HEK293T (cell line): ENCODE data around the gene ARMC9.

Experiments
- CTCF ChIA-PET: fragments of 350-600 bp; formaldehyde crosslinking; extraction: SDS; loops from one replicate; lab custom pipeline; 2021; ENCODE audit warnings: antibody characterized with exemption, inconsistent platforms; lab: Yijun Ruan, JAX
- POLR2A ChIA-PET: fragments of 350-600 bp; formaldehyde crosslinking; extraction: SDS; loops from one replicate; lab custom pipeline; 2020; ENCODE audit warnings: antibody characterized with exemption, inconsistent platforms; lab: Yijun Ruan, JAX
- DNase-seq: peaks from one replicate; pipeline ENCODE4 v3.0.0; 2012; ENCODE audit warnings: mixed read lengths; ENCODE audit errors: extremely low spot score
- ARNT ChIP-seq: fragments of 450-650 bp; IDR thresholded peaks from 2 replicates; pipeline ENCODE4 v1.6.1; 2017; ENCODE audit warnings: mild to moderate bottlenecking
- BHLHE40 ChIP-seq: fragments of 450-650 bp; IDR thresholded peaks from 2 replicates; pipeline ENCODE4 v1.6.1; 2016; ENCODE audit warnings: mild to moderate bottlenecking, moderate library complexity, borderline replicate concordance
- CTBP1 ChIP-seq: fragments of 450-650 bp; IDR thresholded peaks from 2 replicates; pipeline ENCODE4 v1.6.1; 2016; ENCODE audit warnings: borderline replicate concordance
- ELF4 ChIP-seq: fragments of 450-650 bp; IDR thresholded peaks from 2 replicates; pipeline ENCODE4 v1.6.1; 2017; ENCODE audit warnings: antibody characterized with exemption
- FOXA1 ChIP-seq: fragments of 450-650 bp; IDR thresholded peaks from 2 replicates; pipeline ENCODE4 v1.6.1; 2016; ENCODE audit warnings: mild to moderate bottlenecking
- FOXK2 ChIP-seq: fragments of 450-650 bp; IDR thresholded peaks from 2 replicates; pipeline ENCODE4 v1.6.1; 2016; ENCODE audit warnings: mild to moderate bottlenecking
- FOXM1 ChIP-seq: fragments of 450-650 bp; IDR thresholded peaks from 2 replicates; pipeline ENCODE4 v1.6.1; 2017; ENCODE audit warnings: mild to moderate bottlenecking, borderline replicate concordance
- HDGF ChIP-seq: fragments of 450-650 bp; IDR thresholded peaks from 2 replicates; pipeline ENCODE4 v1.6.1; 2017; ENCODE audit warnings: antibody characterized with exemption, borderline replicate concordance
- L3MBTL2 ChIP-seq: fragments of 450-650 bp; conservative IDR thresholded peaks from 2 replicates; pipeline ENCODE4 v1.6.1; 2016; ENCODE audit warnings: mild to moderate bottlenecking
- LEF1 ChIP-seq: fragments of 450-650 bp; IDR thresholded peaks from 2 replicates; pipeline ENCODE4 v1.6.1; 2017; ENCODE audit warnings: mild to moderate bottlenecking, borderline replicate concordance
- NFRKB ChIP-seq: fragments of 450-650 bp; IDR thresholded peaks from 2 replicates; pipeline ENCODE4 v1.6.1; 2016; ENCODE audit warnings: mild to moderate bottlenecking, moderate library complexity
- SP1 ChIP-seq: fragments of 450-650 bp; IDR thresholded peaks from 2 replicates; pipeline ENCODE4 v1.6.1; 2017
- SUZ12 ChIP-seq: fragments of 450-650 bp; IDR thresholded peaks from 2 replicates; pipeline ENCODE4 v1.6.1; 2016; ENCODE audit warnings: mild to moderate bottlenecking
- TARDBP ChIP-seq: fragments of 450-650 bp; IDR thresholded peaks from 2 replicates; pipeline ENCODE4 v1.6.1; 2016
- ZNF384 ChIP-seq: fragments of 450-650 bp; IDR thresholded peaks from 2 replicates; pipeline ENCODE4 v1.6.1; 2016
- TF ChIP-seq, protein P1 (sequence below): fragments of 450-650 bp; IDR thresholded peaks from 2 replicates; pipeline ENCODE4 v1.6.1; 2016

Gene ARMC9

DNA sequence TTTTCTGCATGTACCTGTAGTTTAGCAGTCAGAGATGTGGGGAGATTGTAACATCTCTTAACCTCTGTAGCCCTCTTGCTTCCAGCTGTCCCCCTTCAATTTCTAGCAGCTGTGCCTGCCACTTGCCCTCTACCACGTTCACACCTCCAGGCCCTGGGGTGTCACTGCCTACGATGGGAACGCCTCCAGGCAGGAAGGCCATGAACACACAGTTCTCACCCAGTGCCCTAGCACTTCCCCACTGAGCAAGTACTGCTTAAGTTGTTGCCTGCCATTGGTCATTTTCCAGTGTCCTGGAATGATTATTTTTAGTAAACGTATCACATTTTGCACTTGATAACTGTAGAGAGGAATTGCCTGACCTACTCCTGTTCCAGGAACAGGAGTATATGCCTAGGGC is 120.0 kb downstream of the ARMC9 start:
- POLR2A ChIA-PET, result no interaction called here
- CTCF ChIA-PET, result no interaction called here
- peak; percentile 2 for DNase-seq
- TF ChIP-seq BHLHE40 (no peak), CTBP1 (no peak), SUZ12 (no peak), HDGF (no peak), SP1 (no peak), FOXA1 (no peak), ZNF384 (no peak), ELF4 (no peak), ARNT (no peak), FOXM1 (no peak), FOXK2 (no peak), L3MBTL2 (no peak)
- TF ChIP-seq, protein P1, sequence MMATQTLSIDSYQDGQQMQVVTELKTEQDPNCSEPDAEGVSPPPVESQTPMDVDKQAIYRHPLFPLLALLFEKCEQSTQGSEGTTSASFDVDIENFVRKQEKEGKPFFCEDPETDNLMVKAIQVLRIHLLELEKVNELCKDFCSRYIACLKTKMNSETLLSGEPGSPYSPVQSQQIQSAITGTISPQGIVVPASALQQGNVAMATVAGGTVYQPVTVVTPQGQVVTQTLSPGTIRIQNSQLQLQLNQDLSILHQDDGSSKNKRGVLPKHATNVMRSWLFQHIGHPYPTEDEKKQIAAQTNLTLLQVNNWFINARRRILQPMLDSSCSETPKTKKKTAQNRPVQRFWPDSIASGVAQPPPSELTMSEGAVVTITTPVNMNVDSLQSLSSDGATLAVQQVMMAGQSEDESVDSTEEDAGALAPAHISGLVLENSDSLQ, result no peak

DNA sequence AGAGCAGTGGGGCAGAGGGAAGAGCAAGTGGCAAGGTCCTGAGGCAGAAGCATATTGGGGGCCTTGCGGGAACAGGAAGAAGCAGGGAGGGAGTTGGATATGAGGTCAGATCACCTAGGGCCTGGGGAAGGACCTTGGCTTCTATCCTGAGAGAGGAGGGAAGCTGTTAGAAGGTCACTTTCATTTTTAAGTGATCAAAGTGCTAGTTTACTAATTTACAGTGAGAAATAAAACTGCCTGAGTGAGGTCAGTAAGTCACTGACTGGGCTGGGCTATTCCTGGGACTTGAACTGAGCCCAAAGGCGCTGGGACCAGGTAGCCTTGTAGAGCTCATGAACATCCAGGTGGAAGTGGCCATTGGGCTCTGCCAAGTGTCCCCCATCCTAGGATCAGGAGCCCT is 120.5 kb downstream of the ARMC9 start:
- CTCF ChIA-PET, result no interaction called here
- TF ChIP-seq TARDBP (no peak), ZNF384 (no peak), FOXA1 (no peak), NFRKB (no peak), ELF4 (no peak), L3MBTL2 (no peak), BHLHE40 (no peak), FOXM1 (no peak), SUZ12 (no peak), FOXK2 (no peak), HDGF (no peak), SP1 (no peak), LEF1 (no peak), CTBP1 (no peak)
- TF ChIP-seq, protein P1, result no peak
- POLR2A ChIA-PET, result no interaction called here
- DNase-seq, result peak; percentile 0

DNA sequence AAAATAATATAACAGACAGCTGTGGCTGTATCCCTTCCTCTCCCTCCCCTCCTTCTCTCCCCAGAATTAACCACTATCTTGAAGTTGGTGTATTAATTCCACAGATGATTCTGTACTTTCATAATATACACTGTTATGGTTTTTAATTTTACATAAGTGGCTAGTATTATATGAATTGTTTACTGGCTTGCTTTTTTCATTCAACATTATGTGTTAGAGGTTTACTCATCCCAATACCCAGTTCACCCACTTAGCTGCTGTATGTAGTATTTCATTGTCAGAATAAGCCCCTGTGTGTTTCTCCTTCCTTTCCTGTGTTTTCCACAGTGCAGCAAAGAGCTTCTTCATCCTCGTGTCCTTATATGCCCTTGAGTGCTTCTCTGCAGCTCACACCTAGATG is 121.4 kb downstream of the ARMC9 start:
- CTCF ChIA-PET, result no interaction called here

DNA sequence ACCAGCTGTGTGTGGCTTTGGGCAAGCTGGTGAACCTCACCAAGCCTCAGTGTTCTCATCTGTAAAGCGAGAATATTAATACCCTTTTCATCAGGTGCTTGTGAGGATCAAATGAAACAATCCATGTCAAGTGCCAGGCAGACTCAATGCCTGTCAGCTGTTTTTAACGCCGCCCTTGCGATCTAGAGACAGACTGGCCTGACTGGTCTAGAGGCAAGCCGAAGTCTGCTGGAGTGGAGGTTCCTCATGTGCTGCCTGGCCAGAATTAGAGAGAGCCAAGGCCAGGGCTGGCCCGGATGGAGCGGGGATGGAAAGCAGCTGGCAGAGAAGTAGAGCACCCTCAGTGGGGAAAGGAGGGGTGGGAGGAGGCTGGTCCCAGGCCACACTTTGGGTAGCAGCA is 122.6 kb downstream of the ARMC9 start:
- DNase-seq, result no peak
- CTCF ChIA-PET, result no interaction called here

More for the DNA sequence above, 121.4 kb downstream of the ARMC9 start:
- TF ChIP-seq, protein P1, result no peak
- TF ChIP-seq FOXK2 (no peak), ARNT (no peak), LEF1 (no peak), SP1 (no peak), SUZ12 (no peak)
- no peak for DNase-seq
- POLR2A ChIA-PET, result no interaction called here

DNA sequence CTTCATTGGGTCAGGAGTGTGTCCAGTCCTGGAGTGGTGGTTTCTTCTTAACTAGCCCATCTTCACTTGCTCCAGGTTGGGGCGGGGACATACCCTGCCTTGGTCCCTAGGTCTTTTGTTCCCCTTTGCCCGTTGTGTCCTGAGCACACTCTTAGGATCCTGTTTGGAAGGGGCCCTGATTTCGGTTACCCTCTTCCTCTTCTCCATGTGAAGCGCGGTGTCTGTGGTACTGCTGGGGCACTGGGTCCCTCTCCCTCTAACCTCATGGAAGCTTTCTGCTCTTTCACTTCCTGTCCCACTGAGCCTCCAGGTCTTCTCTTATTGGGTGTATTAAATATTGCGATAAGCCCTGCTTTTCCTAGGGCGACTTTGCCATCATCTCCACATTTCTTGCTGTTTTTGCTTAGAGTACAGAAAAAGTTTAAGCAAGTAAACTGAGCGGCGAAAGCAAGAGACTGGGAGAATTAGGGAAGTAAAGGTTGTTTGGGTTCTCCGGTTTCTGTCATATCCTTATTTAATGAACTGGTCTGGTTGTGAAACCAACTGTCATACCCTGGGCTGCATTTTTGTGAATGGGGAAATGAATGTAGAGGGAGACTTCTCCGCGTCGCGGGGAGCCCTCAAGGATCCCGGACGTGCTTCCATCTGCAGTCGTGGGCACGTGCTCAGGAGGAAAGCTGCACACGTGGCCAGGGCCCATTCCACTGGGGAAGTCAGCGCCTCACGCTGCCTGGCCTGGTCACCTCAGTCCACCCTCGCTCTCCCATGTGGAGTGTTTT is 123.3 kb downstream of the ARMC9 start:
- ChIA-PET POLR2A (no interaction called here), CTCF (no interaction called here)
- TF ChIP-seq L3MBTL2, result no peak
- no peak for TF ChIP-seq BHLHE40
- no peak for TF ChIP-seq NFRKB
- no peak for TF ChIP-seq CTBP1
- no peak for TF ChIP-seq FOXK2
- TF ChIP-seq, protein P1, result no peak
- DNase-seq, result no peak

More for the DNA sequence above, 122.6 kb downstream of the ARMC9 start:
- POLR2A ChIA-PET, result no interaction called here
- TF ChIP-seq FOXM1 (no peak), BHLHE40 (no peak), SUZ12 (no peak), FOXK2 (no peak), NFRKB (no peak), TARDBP (no peak), SP1 (no peak), L3MBTL2 (no peak), HDGF (no peak), ZNF384 (no peak), FOXA1 (no peak), CTBP1 (no peak), ARNT (no peak), LEF1 (no peak), ELF4 (no peak)
- TF ChIP-seq, protein P1, result no peak
